GM18508 (cell line): ENCODE measurements around the gene PLPPR1.

Source experiments
- ATAC-seq: cut with Tn5 transposase; IDR thresholded peaks from one replicate; pipeline ENCODE4 v1.9.1; 2021; ENCODE audit warnings: moderate number of reproducible peaks; ENCODE audit not compliant: insufficient read depth, unreplicated experiment

PLPPR1 gene

DNA sequence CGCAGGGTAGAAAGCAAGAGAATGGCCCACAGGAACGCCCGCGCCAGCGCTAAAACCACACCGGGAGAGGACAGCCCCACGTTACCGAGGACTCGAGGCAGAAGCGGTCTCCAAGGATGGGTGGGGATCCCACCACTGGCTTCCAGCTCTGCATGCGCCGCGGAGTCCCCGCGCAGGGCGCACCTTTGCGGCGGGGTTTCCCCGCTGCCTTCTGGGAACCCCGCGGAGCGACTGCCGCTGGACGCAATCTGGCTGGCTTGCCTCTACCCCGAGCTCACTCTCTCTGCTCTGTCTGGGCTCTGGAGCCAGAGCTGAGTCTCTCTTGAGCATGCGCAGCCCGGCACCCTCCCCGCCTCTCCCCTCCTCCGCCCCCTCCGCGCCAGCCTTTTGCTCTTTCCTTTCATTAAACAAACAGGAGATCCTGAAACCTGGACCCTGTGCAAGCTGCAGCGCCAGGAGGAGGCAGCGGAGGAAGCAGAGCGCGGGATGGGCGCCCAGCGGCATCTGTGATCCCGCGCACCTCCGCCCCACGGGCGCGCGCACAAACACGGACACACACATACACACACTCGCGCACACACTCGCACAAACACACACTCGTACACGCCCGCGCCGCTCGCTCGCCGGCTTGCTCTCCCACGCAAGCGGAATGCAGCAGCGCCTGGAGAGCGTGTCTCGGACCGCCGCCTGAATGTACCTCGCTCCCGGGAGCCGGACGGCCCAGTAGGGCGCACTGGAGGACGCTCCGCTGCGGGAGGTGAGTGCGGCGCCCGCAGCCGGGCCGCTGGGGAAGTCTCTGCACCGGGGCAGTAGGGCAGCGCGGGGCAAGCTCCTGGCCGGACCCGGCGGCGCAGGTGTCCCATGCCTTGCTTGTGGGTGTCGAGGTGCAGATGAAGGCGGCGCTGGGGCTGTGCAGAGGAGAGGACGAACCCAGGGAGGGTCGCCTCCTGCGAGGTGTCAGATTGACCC is at the start of gene PLPPR1:
PLPPR1 (plus strand) TSS at position 382 of the 969 bp plus-strand sequence.
- no peak for ATAC-seq

DNA sequence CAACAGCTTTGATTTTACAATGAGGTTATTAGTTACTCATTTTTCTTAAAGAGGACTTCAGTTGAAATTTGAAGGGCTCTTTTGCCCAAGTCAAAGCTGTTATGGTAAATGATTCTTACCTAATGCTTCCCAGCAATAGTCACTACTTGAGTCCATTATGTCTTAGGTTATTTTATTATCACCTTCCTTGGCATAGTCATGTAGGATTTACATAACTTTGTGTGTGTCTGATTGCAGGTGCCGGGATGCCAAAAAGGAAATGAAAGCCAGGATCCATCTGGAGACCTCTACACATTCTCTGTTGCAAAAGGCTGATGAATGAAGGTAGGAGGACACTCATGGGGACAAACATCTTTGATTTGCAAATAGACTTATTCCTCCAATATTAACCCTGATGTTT is 38.8 kb upstream of the PLPPR1 start:
- no peak for ATAC-seq

DNA sequence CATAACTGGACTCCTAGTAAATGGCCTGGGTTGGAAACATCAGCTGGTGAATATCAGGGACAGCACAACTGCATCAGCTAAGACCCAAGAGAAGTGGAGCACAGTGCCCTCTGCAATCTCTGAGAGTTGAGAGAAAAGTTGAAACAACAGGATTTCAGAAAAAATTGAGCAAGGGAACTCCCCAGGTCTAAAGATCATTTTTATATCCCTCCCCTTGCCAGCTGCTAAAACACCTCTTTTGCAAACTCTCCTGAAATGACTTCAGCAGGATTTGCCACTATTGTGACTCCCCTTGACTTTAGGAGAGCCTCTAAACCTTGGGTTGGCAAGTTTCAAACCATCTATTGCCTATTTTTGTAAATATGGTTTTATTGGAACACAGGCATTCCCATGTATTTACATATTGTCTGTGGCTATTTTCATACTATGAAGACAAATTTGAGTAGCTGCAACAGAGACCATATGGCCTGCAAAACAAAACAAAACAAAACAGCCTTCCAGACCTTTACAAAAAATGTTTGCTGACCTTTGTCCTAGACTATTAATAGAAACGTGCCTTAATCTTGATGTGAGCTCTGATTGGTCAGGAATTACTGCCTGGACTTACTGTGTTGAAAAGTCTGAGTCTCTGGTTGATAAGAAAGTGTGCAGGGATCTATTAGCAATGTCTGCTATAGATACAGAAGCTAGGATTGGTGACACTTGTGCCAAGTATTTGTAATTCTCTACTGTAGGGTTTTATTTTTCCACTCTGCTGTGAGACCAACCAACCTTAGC is 37.7 kb upstream of the PLPPR1 start:
- no peak for ATAC-seq

DNA sequence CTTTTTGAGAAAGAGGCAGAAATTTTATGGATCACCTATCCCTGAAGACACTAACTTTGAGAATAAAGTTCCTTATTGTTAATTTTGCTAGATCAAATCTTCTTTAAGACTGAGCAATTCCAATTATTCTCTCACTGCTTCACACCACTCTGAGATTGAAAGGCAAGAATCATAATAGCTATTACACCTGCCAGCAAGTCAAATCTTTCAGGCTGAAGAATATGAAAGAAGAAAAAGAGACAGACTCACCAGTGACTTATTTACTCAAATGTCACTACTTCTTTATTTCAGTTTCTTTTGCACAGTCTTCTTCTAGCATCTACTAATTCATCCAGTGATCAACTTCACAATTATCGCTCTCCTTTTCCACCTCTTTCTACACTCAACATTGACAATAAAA is 35.9 kb upstream of the PLPPR1 start:
- ATAC-seq: no peak

DNA sequence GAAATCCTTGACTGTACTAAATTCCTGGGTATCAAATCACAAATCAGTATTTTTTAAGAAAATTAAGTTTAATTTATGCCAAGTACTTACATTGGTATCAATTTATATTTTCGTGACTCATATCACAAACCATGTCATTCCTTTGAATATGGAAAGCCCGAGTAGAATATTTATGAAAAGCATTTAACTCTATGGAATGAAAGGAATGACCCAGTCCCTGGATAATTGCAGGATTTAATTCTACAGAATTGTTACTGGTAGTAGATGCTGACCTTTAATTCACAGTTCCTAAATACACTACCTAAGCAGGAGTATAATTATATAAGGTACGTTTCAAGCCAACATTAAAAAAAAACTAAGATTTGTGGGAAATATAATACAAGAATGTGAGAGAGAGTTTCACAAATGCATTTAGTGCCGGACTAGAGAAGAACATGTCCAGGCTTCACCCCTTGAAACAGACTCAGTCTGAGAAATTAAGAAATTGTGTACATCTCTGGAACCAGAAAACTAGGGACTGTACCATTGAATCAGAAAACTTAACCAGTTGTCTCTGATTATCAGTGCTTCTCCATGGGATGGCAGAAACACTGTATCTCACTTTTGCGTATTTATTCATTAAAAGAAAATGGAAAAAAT is 28.5 kb upstream of the PLPPR1 start:
- no peak for ATAC-seq

DNA sequence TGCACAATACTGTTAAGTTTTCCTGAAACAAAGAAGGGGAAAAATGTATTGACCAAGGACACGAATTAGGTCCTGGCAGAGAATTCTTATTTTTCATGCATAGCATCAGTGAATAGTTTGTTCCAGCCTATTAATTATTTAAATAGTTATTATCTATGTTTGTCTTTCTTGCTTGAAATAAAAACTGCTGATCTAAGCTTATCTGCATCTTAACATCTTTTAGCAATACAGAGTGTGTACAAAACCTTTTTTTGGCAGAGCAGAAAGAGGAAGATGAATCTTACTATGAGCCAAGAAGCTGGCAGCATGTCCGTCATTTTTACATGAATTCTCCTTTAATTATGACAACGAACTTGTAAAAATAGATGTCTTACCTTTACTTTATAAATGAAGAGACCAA is 23.3 kb upstream of the PLPPR1 start:
- no peak for ATAC-seq

DNA sequence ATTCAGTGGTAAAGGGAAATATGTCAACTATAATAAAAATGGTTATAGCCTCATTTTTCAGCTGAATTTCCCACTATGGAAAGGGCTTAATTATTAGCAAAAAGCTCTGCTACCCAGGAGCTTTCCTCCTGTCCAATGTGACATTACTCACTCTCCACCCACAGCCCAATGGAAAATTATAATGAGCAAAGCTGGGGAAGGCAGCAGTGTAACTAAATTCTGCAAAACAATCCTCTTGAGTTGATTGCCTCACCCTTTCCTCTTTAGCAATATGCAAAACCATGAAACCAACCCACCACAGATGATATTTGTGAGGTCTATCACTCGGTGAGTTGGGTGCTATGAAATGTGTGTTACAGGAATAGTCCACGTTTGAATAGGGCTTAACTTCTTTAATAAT is 14.0 kb upstream of the PLPPR1 start:
- no peak for ATAC-seq

GRCh38 chr9:101018467-101018866 is 10.1 kb upstream of the PLPPR1 start:
- no peak for ATAC-seq

DNA sequence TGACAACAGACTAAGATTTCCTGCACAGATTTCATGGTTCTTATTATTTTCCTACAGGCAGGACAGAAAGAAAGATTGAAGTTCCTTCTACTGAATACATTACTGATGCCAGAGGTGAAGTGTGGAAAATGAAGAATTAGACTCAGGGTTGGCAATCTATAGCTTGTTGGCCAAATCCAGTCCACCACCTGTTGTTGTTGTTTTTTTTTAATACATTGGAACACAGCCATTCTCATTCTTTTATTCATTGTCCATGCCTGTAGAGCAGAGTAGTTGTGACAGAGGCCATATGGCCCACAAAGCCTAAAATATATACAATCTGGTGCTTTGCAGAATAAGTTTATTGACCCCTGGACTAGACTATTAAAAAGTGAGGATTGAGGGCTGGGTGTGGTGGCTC is 5.8 kb upstream of the PLPPR1 start:
- no peak for ATAC-seq

GRCh38 chr9:101025940-101026339 is 2.6 kb upstream of the PLPPR1 start:
- no peak for ATAC-seq

DNA sequence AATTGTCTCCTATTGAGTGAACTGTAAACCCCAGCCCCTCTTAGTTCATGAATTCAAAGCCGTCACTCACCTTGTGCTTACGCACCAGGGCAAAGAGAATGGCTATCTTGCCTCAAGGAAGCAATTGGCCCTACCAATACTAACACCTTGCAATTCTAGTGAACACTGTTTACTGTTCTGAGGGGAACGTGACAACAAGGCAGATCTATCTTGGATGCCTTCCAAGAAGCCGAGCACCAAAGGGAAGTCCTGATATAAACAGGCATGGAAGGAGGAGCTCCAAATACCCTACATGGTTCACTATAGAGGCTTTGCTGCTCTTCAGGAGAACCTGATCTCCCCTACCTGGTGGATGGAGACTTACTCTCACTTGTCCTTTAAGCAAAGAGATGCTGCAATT is 1.7 kb upstream of the PLPPR1 start:
- ATAC-seq: no peak

- no peak for ATAC-seq
Measured at GRCh38 chr9:101027236-101027635, 1.3 kb upstream of the PLPPR1 start.

GRCh38 chr9:101027733-101028345 is 688 bp upstream of the PLPPR1 start:
- ATAC-seq: no peak

- no peak for ATAC-seq
Measured at GRCh38 chr9:101029315-101030085, 973 bp downstream of the PLPPR1 start.

- ATAC-seq: no peak
Measured at GRCh38 chr9:101030086-101030391, 1.5 kb downstream of the PLPPR1 start.

DNA sequence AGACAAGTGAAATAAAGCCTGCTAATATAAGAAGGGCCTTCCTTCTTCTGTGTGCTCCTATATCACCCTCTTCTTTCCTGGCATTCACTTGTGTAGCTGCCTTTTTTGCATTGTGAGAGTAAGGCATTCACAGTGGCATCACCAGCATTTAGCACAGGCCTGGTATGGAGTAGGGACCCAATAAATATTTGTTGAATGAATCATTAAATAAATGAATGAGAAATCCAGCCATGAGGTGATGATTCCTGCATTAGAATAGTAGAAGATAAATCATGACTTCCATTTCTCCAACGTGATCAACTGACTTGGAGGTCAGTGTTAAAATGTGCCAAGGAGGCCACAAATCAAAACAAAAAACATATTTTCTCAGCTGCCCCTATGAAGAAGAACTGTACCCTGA is 3.9 kb downstream of the PLPPR1 start:
- ATAC-seq: no peak

DNA sequence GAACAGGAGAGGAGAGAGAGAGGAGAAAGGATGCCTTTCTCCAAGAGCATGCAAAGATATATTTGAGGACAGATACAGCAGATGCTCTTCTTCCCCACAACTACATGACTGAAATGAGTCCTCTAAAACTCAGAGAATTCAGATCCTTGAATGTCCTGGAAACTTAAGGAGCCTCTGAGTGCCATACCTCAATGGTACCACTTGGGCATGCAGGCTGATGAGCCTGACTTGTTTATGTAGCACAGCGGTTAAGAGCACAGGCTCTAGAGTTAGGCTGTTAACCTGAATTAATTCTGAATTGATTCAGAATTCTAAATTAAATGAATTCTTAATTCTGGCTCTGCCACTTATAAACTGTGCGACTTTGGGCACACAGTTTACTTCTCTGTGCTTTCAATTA is 5.7 kb downstream of the PLPPR1 start:
- no peak for ATAC-seq

GRCh38 chr9:101035098-101035497 is 6.6 kb downstream of the PLPPR1 start:
- ATAC-seq: no peak

DNA sequence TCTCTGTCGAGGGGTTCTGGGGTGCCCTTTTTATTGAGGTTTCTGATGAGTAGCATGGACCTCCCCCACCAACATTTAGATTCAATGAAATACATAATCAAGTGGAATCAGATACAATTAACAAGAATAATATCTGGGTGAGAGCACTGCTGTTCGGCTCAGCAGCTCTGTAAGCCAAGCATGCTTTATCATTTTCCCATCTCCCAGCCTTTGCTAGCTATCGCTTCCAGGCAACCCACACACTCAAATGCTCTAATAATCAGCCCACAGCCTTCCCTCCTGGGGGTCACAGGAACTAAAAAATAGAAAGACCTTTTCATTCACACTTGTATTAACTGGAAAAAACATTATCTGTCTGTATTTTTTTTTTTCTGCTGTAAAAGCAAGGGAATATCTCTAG is 8.9 kb downstream of the PLPPR1 start:
- no peak for ATAC-seq

GRCh38 chr9:101038488-101038887 is 10.0 kb downstream of the PLPPR1 start:
- no peak for ATAC-seq
